GM06990 (cell line): ENCODE measurements around the gene CAPN13.

Source experiments
- DNase-seq: peaks from one replicate; pipeline ENCODE4 v3.0.0-alpha.2; 2011; ENCODE audit not compliant: insufficient read length; ENCODE audit errors: extremely low read depth
- H3K27me3 ChIP-seq: replicated peaks from 2 replicates; pipeline ENCODE4 v1.6.0; 2011; ENCODE audit warnings: low read length; ENCODE audit not compliant: control insufficient read depth, insufficient read depth
- H3K36me3 ChIP-seq: 2 replicates; pipeline ENCODE4 v1.5.1; 2011; ENCODE audit warnings: low read length; ENCODE audit not compliant: control insufficient read depth, insufficient read depth
- H3K4me3 ChIP-seq: replicated peaks from 2 replicates; pipeline ENCODE4 v1.5.1; 2011; ENCODE audit warnings: low read depth, mild to moderate bottlenecking, control low read depth, low read length
- TF ChIP-seq, protein P1 (sequence below): IDR thresholded peaks from 2 replicates; pipeline ENCODE4 v1.5.1; 2011; ENCODE audit warnings: low read length, control low read depth, mild to moderate bottlenecking, inconsistent platforms; ENCODE audit not compliant: insufficient read depth, poor library complexity, severe bottlenecking

Gene CAPN13

DNA sequence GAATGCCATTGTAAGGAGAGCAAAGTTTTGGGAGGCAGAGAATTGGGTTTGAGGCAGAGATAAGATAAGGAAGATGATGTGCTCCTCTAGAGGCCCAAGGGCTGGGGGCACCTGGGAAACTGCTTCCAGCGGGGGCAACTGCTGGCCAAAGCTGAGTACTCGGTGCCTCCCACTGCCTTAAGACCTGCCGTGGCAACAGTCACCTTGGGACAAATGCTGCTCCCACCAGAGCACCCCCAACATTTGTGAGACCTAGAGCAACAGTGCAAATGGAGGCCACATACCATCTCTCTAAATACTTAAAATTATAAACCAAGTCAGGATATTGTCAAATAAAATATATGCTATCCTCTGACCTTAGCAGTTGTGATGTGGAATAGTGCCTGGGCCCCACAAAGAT, 127.1 kb downstream of the CAPN13 start:
- TF ChIP-seq, protein P1, sequence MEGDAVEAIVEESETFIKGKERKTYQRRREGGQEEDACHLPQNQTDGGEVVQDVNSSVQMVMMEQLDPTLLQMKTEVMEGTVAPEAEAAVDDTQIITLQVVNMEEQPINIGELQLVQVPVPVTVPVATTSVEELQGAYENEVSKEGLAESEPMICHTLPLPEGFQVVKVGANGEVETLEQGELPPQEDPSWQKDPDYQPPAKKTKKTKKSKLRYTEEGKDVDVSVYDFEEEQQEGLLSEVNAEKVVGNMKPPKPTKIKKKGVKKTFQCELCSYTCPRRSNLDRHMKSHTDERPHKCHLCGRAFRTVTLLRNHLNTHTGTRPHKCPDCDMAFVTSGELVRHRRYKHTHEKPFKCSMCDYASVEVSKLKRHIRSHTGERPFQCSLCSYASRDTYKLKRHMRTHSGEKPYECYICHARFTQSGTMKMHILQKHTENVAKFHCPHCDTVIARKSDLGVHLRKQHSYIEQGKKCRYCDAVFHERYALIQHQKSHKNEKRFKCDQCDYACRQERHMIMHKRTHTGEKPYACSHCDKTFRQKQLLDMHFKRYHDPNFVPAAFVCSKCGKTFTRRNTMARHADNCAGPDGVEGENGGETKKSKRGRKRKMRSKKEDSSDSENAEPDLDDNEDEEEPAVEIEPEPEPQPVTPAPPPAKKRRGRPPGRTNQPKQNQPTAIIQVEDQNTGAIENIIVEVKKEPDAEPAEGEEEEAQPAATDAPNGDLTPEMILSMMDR, result no peak
- Histone ChIP-seq H3K4me3 (no peak overlapping the region), H3K27me3 (peaks cover 4% of the 10 kb centered on the region; the same call in 1 of the 2 replicates), H3K36me3 (no peaks in the 10 kb centered on the region)
- no peak for DNase-seq

DNA sequence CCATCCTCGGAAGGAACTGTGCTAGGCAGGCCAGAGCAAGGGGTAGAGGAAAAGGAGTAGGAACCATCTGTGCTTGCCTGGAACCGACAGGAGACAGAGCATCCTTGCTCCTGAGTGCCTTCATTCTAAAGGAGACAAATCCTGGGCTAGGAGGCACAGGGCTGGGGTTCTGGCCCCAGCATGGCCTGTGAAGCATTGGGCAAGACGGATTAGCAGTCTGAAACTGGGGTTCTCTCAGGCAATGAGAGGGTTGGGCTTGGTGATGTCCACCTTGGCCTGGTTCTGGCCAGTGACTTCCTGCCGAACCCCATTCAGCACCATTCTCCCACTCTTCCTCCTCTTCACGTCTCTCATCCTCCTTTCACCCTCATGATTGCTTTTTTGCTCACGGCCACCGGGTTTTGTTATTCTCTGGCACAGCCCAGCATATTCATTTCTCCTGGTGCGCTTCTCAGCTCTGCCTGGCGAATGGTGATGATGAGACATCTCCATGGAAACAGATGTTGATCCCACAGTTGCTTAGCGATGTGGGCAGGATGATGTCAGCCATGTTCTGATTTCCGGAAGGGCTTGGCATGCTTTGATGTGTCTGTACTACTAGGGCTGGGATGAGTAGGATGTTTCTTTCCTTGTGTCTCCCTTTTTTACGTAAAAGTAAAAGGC, 127.7 kb downstream of the CAPN13 start:
- DNase-seq, result no peak
- TF ChIP-seq, protein P1, result no peak
- H3K36me3 ChIP-seq, result no peaks in the 10 kb centered on the region
- H3K27me3 ChIP-seq, result peaks cover 4% of the 10 kb centered on the region; the same call in 1 of the 2 replicates
- H3K4me3 ChIP-seq, result no peak overlapping the region

- TF ChIP-seq, protein P1, result no peak
- H3K4me3 ChIP-seq, result no peak overlapping the region
- no peaks in the 10 kb centered on the region for H3K36me3 ChIP-seq
- no peak for DNase-seq
- H3K27me3 ChIP-seq, result peaks cover 4% of the 10 kb centered on the region; the same call in 1 of the 2 replicates
These were observed 128.7 kb downstream of the CAPN13 start for GRCh38 chr2:30678410-30679137.

- no peaks in the 10 kb centered on the region for H3K36me3 ChIP-seq
- TF ChIP-seq, protein P1, result no peak
These were observed 129.3 kb downstream of the CAPN13 start for GRCh38 chr2:30677861-30678385.

GRCh38 chr2:30677231-30677630, 130.0 kb downstream of the CAPN13 start:
- Histone ChIP-seq H3K36me3 (no peaks in the 10 kb centered on the region), H3K4me3 (no peak overlapping the region), H3K27me3 (peaks cover 4% of the 10 kb centered on the region; the same call in 1 of the 2 replicates)
- TF ChIP-seq, protein P1, result no peak
- no peak for DNase-seq

More at GRCh38 chr2:30677861-30678385, 129.3 kb downstream of the CAPN13 start:
- no peak for DNase-seq
- no peak overlapping the region for H3K4me3 ChIP-seq
- peaks cover 4% of the 10 kb centered on the region; the same call in 1 of the 2 replicates for H3K27me3 ChIP-seq
